Activated CD4-positive, alpha-beta T cell treated with anti-CD3 and anti-CD28 coated beads, Interleukin-2, amount 50 U/mL, for 4 hours (primary cell): ENCODE measurements around the gene ATXN7L1.

Source experiments
- DNase-seq, 2 experiments: peaks; one replicate each; pipeline ENCODE4 v3.0.0-alpha.2; 2020

ATXN7L1 gene

GRCh38 chr7:105693576-105693975 lies 182.8 kb downstream of the ATXN7L1 start:
- no peak for DNase-seq

DNA sequence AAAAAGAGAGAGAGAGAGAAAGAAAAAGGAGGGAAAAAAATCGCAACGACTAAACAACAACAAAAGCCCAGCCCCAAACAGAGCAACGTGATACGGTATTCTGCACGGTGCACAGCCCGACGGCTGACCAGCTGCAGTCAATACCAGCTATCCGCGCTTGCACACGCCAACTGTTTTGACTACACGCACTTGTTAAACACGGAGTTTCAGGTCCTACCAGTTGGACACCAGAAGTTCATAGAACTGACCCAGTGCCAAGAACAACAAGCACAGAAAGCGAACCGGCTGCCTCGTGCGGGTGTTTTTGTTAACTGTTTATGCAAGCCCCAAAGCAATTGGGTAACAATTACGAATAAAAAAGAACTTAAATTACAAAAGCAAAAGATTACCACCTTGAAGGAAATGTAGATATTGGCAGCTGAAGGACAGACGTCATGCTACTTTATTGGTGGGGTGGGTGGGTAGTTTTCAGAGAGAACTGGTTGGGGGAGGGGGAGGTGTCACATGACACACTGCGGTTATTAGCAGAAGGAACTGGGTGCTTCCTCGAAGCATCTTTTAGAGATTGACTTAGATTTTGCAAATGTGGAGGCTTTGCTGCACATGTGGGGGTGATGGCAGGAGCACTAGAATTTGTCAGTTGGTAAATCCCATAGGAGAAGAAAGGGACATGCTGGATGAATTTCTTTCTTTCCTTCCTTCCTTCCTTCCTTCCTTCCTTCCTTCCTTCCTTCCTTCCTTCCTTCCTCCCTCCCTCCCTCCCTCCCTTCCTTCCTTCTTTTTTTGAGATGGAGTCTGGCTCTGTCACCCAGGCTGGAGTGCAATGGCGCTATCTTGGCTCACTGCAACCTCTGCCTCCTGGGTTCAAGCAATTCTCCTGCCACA lies 184.5 kb downstream of the ATXN7L1 start:
- peak; percentile 58 to 62 for DNase-seq

DNA sequence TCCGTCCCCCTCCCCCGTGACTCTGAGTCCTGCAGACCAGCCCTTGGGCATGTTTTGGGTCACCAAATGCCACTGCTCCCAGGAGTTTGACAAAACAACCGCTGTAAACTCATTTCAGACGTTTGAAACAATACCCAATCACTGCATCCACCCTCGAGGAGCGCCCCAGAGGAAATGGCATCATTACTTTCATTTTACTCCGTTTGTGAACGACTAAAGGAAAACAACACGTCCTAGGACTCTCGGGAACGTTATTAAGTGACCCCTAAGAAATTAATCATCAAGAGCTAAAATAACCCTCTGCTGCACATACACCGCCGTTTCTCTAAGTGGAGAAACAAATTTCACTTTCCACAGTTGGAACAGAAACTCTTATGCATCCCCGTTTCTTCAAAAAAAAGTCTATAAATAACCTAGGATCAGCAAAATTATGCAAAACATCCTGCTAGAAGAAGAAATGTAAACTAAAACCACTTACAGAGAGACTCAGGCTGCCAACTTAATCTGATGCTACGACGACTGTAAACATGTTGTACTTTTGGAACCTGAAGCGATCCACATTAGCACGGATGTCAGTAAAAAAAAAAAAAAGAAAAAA lies 185.2 kb downstream of the ATXN7L1 start:
- peak in 1 of 2 experiments; percentile 13 for DNase-seq

GRCh38 chr7:105690325-105690945 lies 186.0 kb downstream of the ATXN7L1 start:
- no peak for DNase-seq

- no peak for DNase-seq
Observed at GRCh38 chr7:105689067-105689819, 187.2 kb downstream of the ATXN7L1 start.

DNA sequence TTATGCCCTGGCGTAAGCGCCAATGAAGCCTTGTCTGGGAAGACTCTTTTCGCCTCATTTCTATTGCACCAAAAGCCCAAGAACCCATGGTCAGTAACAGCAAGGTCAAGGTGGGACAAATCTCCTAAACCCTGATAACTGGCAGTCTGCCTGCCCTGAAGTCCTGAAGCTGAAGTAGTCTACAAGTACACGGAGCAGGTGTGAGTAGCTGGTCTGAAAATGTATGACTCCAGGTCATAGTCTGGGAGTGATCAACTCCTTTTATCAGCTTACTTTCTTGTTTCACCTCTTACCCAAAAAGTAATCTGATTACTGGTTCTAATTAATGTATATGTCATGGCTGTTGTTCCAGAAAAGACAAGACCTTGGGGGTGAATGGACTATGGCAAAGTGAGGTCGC lies 187.8 kb downstream of the ATXN7L1 start:
- DNase-seq = no peak

- no peak for DNase-seq
Observed at GRCh38 chr7:105685161-105685560, 191.2 kb downstream of the ATXN7L1 start.

DNA sequence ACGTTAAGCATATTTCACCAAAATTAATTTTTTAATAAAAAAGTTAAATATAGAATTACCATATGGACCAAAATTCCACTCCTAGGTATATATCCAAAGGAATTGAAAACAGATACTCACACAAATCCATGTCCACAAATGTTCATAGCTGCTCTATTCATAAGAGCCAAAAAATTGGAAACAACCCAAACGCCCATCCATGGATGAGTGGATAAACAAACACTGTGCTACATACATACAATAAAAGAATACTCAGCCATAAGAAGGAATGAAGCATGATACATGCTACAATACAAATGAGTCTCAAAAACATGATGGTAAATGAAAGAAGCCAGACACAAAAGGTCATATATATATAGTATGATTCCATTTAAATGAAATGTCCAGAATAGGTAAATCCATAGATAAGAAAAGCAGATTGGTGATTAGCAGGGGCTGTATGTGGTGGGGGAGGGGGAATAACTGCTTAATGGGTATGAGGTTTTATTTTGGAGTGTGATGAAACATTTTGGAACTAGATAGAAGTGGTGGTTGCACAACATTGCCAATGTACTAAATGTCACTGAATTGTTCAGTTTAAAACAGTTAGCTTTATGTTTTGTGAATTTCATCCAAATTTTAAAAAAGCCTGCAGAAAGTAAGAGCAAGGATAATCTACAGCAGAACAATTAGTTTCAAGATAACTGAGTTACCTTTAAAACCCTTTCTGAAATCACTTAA lies 193.9 kb downstream of the ATXN7L1 start:
- no peak for DNase-seq

DNA sequence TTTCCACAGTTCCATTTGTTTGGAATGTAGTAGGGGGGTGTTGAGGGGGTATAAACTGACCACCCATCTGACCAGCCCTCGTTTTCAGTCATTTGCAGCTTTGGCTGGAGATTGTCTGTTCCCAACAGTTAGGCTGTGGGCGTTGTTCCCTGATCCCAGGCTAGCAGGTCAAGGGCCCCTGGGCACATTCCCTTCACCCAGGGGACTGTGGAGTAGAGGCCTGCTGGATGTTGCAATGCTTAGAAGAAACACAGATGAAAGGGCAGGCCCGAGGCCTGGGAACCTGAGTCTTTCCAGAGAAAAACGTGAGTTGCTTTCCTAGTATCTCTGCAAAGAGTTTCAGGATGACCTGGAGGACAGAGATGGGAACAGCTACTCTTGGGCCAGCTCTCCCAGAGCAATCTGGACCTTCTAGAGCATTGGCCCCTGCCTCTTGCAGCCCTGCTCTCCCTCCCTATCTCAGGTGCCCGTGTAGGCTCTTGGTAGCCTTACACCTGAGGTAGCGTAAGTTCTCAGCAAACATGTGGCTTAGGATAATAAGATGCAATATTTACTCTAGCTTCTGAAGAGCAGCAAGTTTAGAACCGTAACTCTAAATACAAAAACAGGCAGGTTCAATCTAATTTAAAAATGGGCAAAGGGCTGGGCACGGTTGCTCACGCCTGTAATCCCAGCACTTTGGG lies 195.8 kb downstream of the ATXN7L1 start:
- DNase-seq = no peak

DNA sequence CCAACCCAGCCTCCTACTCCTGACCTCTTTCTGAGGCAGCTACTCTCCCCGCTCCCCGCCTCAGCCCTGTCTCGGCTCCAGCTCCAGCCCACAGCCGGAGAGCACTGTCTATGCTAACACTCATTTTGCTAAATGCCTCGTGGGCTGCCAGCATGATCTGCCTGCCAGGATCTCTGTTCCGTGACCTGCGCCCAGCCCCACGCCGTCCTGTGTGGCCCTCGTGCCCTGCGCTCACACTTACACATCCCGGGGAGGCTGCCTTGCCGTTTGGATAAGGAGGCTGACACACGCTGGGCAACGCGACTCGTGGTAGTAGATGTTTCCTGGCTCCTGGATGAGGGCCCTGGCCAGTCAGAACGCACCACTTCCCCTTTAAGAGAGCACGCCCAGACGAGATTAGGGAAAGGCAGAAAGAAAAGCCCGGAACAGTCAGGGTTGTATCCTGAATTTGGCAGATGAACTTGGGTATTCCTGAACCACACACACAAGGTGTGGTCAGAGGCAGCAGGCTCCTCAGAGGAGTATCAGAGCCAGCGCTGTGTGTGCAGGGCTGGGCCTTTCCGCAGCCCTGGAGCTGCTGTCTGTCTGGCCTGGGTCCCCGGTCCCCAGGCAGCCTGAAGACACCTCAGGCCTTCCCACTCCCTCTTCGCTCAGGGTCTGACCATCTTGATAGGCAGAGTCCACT lies 197.4 kb downstream of the ATXN7L1 start:
- no peak for DNase-seq

DNA sequence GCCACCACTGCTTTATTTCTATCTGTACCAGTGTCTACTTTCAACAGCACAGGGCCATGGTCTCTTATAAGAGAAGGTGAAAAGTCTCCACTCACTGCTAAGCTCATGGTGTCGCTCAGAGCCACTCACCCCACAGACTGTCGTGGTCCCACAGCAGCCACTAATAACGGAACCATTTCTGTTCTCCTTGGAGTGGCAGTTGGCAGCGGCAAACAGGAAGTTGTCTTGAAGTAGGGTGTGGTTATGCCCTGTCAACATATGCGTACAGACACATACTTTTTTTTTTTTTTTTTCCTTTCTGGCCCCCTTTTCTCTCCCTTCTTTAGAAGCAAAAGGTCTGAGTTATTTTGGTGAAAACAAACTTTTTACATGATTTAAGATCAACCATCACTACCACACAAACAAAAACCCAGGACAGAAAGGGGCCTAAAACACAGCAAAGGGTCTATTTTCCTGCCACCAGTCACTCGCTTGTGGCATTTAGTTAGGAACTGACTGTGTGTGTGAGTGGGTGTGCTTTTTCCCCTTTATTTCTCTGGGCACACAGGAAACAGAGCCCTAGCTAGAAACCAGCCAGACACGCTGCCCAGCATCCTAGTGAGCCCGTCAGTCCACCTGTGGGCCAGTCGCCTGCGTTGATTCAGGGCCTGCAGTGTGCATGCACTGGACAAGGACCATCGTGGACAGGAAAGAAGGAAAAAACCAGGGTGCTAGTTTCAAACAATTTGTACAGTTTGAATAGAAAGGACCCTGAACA lies 198.4 kb downstream of the ATXN7L1 start:
- DNase-seq = peak; percentile 26 to 34

- DNase-seq = no peak
Observed at GRCh38 chr7:105677410-105677730, 199.0 kb downstream of the ATXN7L1 start.

GRCh38 chr7:105675934-105676371 lies 200.4 kb downstream of the ATXN7L1 start:
- DNase-seq = peak; percentile 37 to 42

DNA sequence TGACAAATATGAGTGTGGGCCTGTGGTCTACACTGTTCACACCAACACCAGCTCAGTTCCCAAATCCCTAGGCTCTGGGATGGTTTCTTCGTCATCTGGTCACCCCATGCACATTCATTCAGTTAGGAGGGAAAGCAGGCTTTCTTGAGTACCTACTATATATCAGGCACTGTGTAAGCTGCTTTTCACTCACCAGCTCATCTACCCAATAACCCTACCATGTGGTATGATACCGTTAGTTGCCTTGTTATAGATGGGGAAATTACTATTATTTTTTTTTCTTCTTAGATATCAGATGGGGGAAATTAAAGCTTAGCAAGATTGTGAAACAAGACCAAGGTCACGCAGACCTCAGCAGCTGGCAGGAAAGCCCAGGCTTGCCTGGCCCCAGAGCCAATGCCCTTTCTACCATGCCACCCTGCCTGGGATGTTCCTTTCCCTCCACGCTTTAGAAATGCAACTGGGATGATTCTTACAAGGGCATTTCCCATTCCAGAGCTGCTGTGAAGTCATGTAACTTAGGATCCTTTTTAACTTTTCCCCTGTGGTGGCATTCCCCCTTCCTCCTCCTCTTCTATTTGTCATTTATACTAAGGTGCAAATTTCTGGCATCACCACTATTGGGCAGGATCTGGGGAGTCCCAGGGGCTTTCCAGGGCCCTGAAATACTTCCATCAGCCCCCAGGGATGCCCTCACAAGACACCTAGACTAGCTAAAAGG lies 202.0 kb downstream of the ATXN7L1 start:
- no peak for DNase-seq

DNA sequence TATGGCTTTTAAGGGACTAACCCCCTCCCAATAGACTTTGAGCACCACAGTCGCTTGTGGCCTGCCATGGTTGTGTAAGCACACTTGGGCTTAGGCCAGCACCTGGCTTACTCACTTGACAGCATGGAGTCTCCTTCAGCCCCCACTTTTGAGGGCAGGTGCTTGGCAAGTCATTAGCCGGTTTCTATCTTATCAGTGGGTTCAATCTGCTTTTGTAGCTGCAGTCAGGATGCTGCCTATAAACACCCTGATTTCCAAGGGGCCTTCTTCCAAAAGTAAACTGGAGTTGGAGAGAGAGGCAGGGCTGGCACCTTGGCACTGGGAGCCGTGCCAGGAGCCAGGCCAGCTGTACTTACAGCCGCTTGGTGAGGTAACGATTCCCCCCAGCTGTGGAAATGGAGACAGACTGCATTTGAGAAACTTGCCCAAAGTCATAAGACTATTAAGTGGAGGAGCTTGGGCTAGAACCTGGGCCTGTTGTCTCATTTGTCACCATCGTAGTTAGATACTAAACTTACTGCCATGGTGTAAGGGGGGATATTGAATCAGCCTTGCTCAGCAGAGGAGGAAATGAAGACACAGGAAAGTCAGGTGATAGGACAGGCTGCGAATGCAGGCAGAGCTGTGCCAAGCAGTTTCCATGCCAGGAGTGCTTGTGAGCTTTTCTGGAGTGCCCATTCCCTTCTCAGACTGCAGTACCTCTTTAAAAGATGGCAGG lies 202.9 kb downstream of the ATXN7L1 start:
- DNase-seq = no peak

DNA sequence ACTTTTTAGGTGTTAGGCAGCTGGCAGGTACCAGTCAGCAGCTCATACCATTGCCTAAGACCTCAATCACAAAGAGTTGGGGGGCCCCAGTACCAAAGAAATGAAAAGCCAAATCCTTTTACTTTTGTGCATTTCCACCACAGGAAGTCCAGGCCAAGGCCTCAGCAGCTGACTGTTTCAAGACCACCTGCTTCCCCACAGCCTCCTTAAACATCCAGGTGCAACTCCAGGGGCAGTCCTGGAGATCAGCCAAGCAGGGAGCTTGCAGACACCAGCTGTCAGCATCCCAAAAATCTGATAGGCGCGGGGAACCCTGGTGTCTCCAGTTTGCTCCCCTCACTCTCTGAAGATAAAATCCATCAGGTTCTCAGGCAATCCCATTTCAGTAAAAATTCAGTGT lies 203.6 kb downstream of the ATXN7L1 start:
- DNase-seq = no peak

DNA sequence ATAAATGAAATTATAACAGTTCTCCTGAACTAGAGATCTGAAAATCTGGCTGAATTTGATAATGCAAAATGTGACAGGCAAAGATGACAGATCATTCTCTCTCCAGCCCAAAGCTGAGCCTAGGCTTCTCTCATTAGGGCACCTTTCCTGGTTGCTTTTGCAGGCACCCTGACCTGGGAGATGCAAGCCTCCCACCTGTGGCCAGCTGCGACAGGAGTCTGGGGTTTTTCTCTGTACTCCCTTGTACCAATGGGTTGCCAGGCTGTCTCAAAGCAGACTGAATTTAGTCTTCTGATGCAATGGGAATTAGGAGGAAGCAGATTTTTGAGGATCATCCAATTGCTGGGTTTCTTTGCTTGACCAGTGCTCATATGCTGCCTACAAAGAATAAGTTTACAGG lies 210.1 kb downstream of the ATXN7L1 start:
- DNase-seq = no peak

GRCh38 chr7:105665684-105666083 lies 210.7 kb downstream of the ATXN7L1 start:
- DNase-seq = no peak
